NCI-H2196 (cell line): ENCODE data around the gene GNA14.
"Not testable (repeated sequence)": the region's sequence is repeated elsewhere in the genome, so short reads cannot be mapped to it uniquely, and the experiment has no call there.

Experiments
- DNase-seq: peaks from one replicate; lab custom pipeline; 2025; ENCODE audit not compliant: unreplicated experiment; lab: John Stamatoyannopoulos, UW

GNA14 gene

GRCh38 chr9:77648234-77649108 lies at the start of gene GNA14:
GNA14 (minus strand) TSS chr9:77648322; CDS start chr9:77647793, 529 bp downstream.
- DNase-seq, result peak; percentile 84

- no peak for DNase-seq
Observed at GRCh38 chr9:77697238-77697984, 49.3 kb upstream of the GNA14 start.

- DNase-seq, result not testable (repeated sequence)
Observed at GRCh38 chr9:77690723-77691122, 42.6 kb upstream of the GNA14 start.

- not testable (repeated sequence) for DNase-seq
Observed at GRCh38 chr9:77690119-77690518, 42.0 kb upstream of the GNA14 start.

- DNase-seq, result not testable (repeated sequence)
Observed at GRCh38 chr9:77687737-77688136, 39.6 kb upstream of the GNA14 start.

GRCh38 chr9:77680581-77680980 lies 32.5 kb upstream of the GNA14 start:
- no peak for DNase-seq

GRCh38 chr9:77679661-77680368 lies 31.7 kb upstream of the GNA14 start:
- DNase-seq, result no peak

GRCh38 chr9:77679088-77679487 lies 31.0 kb upstream of the GNA14 start:
- DNase-seq, result no peak

- DNase-seq, result no peak
Observed at GRCh38 chr9:77677957-77678535, 29.9 kb upstream of the GNA14 start.

GRCh38 chr9:77677397-77677796 lies 29.3 kb upstream of the GNA14 start:
- DNase-seq, result no peak

- no peak for DNase-seq
Observed at GRCh38 chr9:77673941-77674791, 26.0 kb upstream of the GNA14 start.

- DNase-seq, result no peak
Observed at GRCh38 chr9:77672183-77672582, 24.1 kb upstream of the GNA14 start.

GRCh38 chr9:77667151-77667550 lies 19.0 kb upstream of the GNA14 start:
- no peak for DNase-seq

- DNase-seq, result peak; percentile 59
Observed at GRCh38 chr9:77663754-77664153, 15.6 kb upstream of the GNA14 start.

GRCh38 chr9:77661566-77662085 lies 13.5 kb upstream of the GNA14 start:
- no peak for DNase-seq

GRCh38 chr9:77659926-77660325 lies 11.8 kb upstream of the GNA14 start:
- DNase-seq, result no peak

GRCh38 chr9:77651203-77651602 lies 3.1 kb upstream of the GNA14 start:
- no peak for DNase-seq

GRCh38 chr9:77649109-77649812 lies 1.1 kb upstream of the GNA14 start:
- peak; percentile 55 for DNase-seq
